H1 (cell line): ENCODE data around the gene POLG. TPM values are rescaled to one million over a fixed set of nuclear protein-coding genes. Genes with fewer than 3 reads are reported as not detected.

Experiments
- CTCF ChIA-PET: fragments of 300-600 bp; sonication (Branson Sonifier 250); formaldehyde crosslinking; loops from one replicate; lab custom pipeline; 2021; ENCODE audit not compliant: partially characterized antibody; lab: Charles Lee
- POLR2A ChIA-PET: fragments of 300-600 bp; sonication (Branson Sonifier 250); formaldehyde crosslinking; loops from one replicate; lab custom pipeline; 2021; ENCODE audit warnings: inconsistent platforms; ENCODE audit not compliant: partially characterized antibody; lab: Charles Lee
- DNase-seq, 2 experiments: peaks; one replicate each; pipeline versions ENCODE4 v3.0.0 to v3.0.0-alpha.2; 2010 to 2022; ENCODE audit warnings: low spot score in 2 of 2, low read depth in 1 of 2, mixed read lengths in 1 of 2
- FAIRE-seq: peaks from 2 replicates; lab custom pipeline; 2011; peaks lifted over from hg19 to GRCh38; lab: Jason Lieb, UNC
- H2AFZ ChIP-seq: 2 replicates; pipeline ENCODE4 v1.8.1; 2012; ENCODE audit warnings: low read length, inconsistent platforms
- H2AK5ac ChIP-seq: 2 replicates; pipeline ENCODE4 v1.6.1; 2013; ENCODE audit warnings: low read depth, low read length
- H2BK120ac ChIP-seq: replicated peaks from 2 replicates; pipeline ENCODE3; 2013; ENCODE audit warnings: low read depth, low read length, inconsistent platforms
- H2BK12ac ChIP-seq: 2 replicates; pipeline ENCODE4 v1.6.1; 2013; ENCODE audit warnings: low read depth, low read length
- H2BK15ac ChIP-seq: 2 replicates; pipeline ENCODE4 v1.6.1; 2013; ENCODE audit warnings: low read length
- H2BK20ac ChIP-seq: 2 replicates; pipeline ENCODE4 v1.6.1; 2013; ENCODE audit warnings: low read length
- H2BK5ac ChIP-seq: 2 replicates; pipeline ENCODE4 v1.6.1; 2013; ENCODE audit warnings: low read depth, low read length
- H3K14ac ChIP-seq: 2 replicates; pipeline ENCODE4 v1.6.1; 2013; ENCODE audit warnings: inconsistent platforms; ENCODE audit not compliant: insufficient read length
- H3K18ac ChIP-seq: 2 replicates; pipeline ENCODE4 v1.6.1; 2013; ENCODE audit warnings: low read length; ENCODE audit errors: extremely low read depth
- H3K23ac ChIP-seq: 2 replicates; pipeline ENCODE4 v1.6.1; 2013; ENCODE audit warnings: inconsistent platforms; ENCODE audit not compliant: insufficient read length
- H3K23me2 ChIP-seq: 2 replicates; pipeline ENCODE4 v1.6.1; 2013; ENCODE audit warnings: low read depth, low read length
- H3K27ac ChIP-seq: 2 replicates; pipeline ENCODE4 v1.6.1; 2011; ENCODE audit warnings: low read depth, low read length, inconsistent platforms
- H3K27me3 ChIP-seq, 4 experiments: replicated peaks in 1 of 4; 1 replicate in 1 of 4; 2 replicates in 3 of 4; pipeline versions ENCODE4 v1.6.1 to v1.8.1; 2011 to 2013; ENCODE audit warnings: low read length in 3 of 4, mild to moderate bottlenecking in 3 of 4, inconsistent platforms in 2 of 4, mixed read lengths in 2 of 4, moderate library complexity in 1 of 4; ENCODE audit not compliant: control insufficient read depth in 3 of 4, insufficient read depth in 3 of 4; ENCODE audit errors: extremely low read depth in 1 of 4
- H3K36me3 ChIP-seq, 4 experiments: 2 replicates each; pipeline versions ENCODE4 v1.6.1 to v1.8.1; 2011 to 2013; ENCODE audit warnings: mild to moderate bottlenecking in 4 of 4, low read length in 3 of 4, moderate library complexity in 2 of 4, control low read depth in 1 of 4, inconsistent platforms in 1 of 4; ENCODE audit not compliant: insufficient read depth in 4 of 4, control insufficient read depth in 2 of 4
- H3K4ac ChIP-seq: replicated peaks from 2 replicates; pipeline ENCODE3; 2013; ENCODE audit warnings: low read length, low read depth, mixed read lengths, inconsistent platforms; ENCODE audit not compliant: insufficient read length
- H3K4me1 ChIP-seq, 4 experiments: replicated peaks in 1 of 4; 1 replicate in 1 of 4; 2 replicates in 3 of 4; pipeline versions ENCODE4 v1.6.1 to v1.8.1; 2011 to 2013; ENCODE audit warnings: low read length in 3 of 4, inconsistent platforms in 2 of 4, mixed read lengths in 1 of 4; ENCODE audit not compliant: insufficient read depth in 4 of 4, control insufficient read depth in 3 of 4
- H3K4me2 ChIP-seq, 2 experiments: 2 replicates each; pipeline versions ENCODE4 v1.6.1 to v1.8.1; 2011 to 2013; ENCODE audit warnings: low read depth in 2 of 2, low read length in 2 of 2, control low read depth in 1 of 2, inconsistent platforms in 1 of 2, mild to moderate bottlenecking in 1 of 2; ENCODE audit not compliant: insufficient read depth in 1 of 2
- H3K4me3 ChIP-seq, 4 experiments: fragments of 200-600, 300-600 bp in 1 of 4; sonication (generic), shearing (Covaris generic), sonication (Bioruptor Twin) in 1 of 4; 2 replicates each; pipeline versions ENCODE4 v1.5.1 to v1.8.1; 2011 to 2016; ENCODE audit warnings: low read length in 4 of 4, low read depth in 3 of 4, control low read depth in 2 of 4, inconsistent platforms in 2 of 4, mild to moderate bottlenecking in 2 of 4, mixed read lengths in 1 of 4, moderate library complexity in 1 of 4; ENCODE audit not compliant: insufficient read depth in 2 of 4; ENCODE audit errors: extremely low read depth in 1 of 4
- H3K56ac ChIP-seq: replicated peaks from 2 replicates; pipeline ENCODE3; 2013; ENCODE audit warnings: low read depth, mild to moderate bottlenecking, mixed read lengths, low read length, inconsistent platforms; ENCODE audit not compliant: insufficient read length
- H3K79me1 ChIP-seq: 2 replicates; pipeline ENCODE4 v1.6.1; 2013; ENCODE audit warnings: low read depth, low read length, control low read depth
- H3K79me2 ChIP-seq, 2 experiments: 2 replicates each; pipeline versions ENCODE4 v1.6.1 to v1.8.1; 2012 to 2013; ENCODE audit warnings: low read length in 2 of 2, mild to moderate bottlenecking in 2 of 2, inconsistent platforms in 1 of 2; ENCODE audit not compliant: insufficient read depth in 2 of 2, control insufficient read depth in 1 of 2
- H3K9ac ChIP-seq, 4 experiments: replicated peaks in 1 of 4; 1 replicate in 1 of 4; 2 replicates in 3 of 4; pipeline versions ENCODE4 v1.6.1 to v1.8.1; 2011 to 2013; ENCODE audit warnings: low read depth in 3 of 4, low read length in 3 of 4, control low read depth in 2 of 4, mild to moderate bottlenecking in 2 of 4, moderate library complexity in 2 of 4, inconsistent platforms in 1 of 4; ENCODE audit errors: extremely low read depth in 1 of 4
- H3K9me3 ChIP-seq, 2 experiments: 2 replicates each; pipeline versions ENCODE4 v1.6.1 to v1.8.1; 2012 to 2013; ENCODE audit warnings: mild to moderate bottlenecking in 2 of 2, moderate library complexity in 2 of 2, control low read depth in 1 of 2, inconsistent platforms in 1 of 2, low read depth in 1 of 2, low read length in 1 of 2, mixed read lengths in 1 of 2; ENCODE audit not compliant: insufficient read depth in 2 of 2
- H4K20me1 ChIP-seq, 2 experiments: replicated peaks in 1 of 2; 2 replicates each; pipeline versions ENCODE3 to v1.8.1; 2011 to 2013; ENCODE audit warnings: inconsistent platforms in 2 of 2, low read length in 2 of 2, mild to moderate bottlenecking in 1 of 2; ENCODE audit not compliant: insufficient read depth in 2 of 2, control insufficient read depth in 1 of 2
- H4K5ac ChIP-seq: 2 replicates; pipeline ENCODE4 v1.6.1; 2013; ENCODE audit warnings: low read length, low read depth, mixed read lengths, inconsistent platforms; ENCODE audit not compliant: insufficient read length
- H4K8ac ChIP-seq: 2 replicates; pipeline ENCODE4 v1.8.0; 2013; ENCODE audit warnings: mild to moderate bottlenecking, moderate library complexity, low read length, inconsistent platforms; ENCODE audit not compliant: insufficient read depth; ENCODE audit errors: extremely low read depth
- H4K91ac ChIP-seq: replicated peaks from 2 replicates; pipeline ENCODE3; 2013; ENCODE audit warnings: low read length, mixed read lengths, inconsistent platforms; ENCODE audit not compliant: insufficient read length
- RXRA ChIP-seq: IDR thresholded peaks from 2 replicates; pipeline ENCODE4 v1.6.1; 2011; ENCODE audit warnings: low read depth, mild to moderate bottlenecking, low read length, moderate library complexity; ENCODE audit not compliant: insufficient read depth
- SUZ12 ChIP-seq: fragments of 200-600 bp; sonication (generic); IDR thresholded peaks from 2 replicates; pipeline ENCODE4 v1.6.1; 2012; ENCODE audit warnings: mild to moderate bottlenecking, inconsistent platforms, low read length, moderate library complexity, mixed read lengths
- WGBS, 2 experiments: shearing (Covaris generic) in 1 of 2; methylation state at CpG; one replicate each; pipeline versions ENCODE4 v1.1.6 to v1.1.7; 2013 to 2015; ENCODE audit warnings: low lambda C conversion rate in 2 of 2, mixed read lengths in 2 of 2, inconsistent platforms in 1 of 2, low coverage in 1 of 2, missing lambda C conversion rate in 1 of 2; ENCODE audit not compliant: insufficient replicate concordance in 2 of 2, insufficient coverage in 1 of 2, insufficient read length in 1 of 2; ENCODE audit errors: extremely low coverage in 1 of 2, missing lambda C conversion rate in 1 of 2; 5-methylcytosine and 5-hydroxymethylcytosine counted together
- polyA plus RNA-seq, 7 experiments: library from polyadenylated mRNA; depleted of rRNA in 3 of 7; stranded (reverse) in 5 of 7; unstranded in 2 of 7; fragments of >200 nt in 5 of 7; fragments of 200-250 nt in 2 of 7; gene quantifications; 1 replicate in 5 of 7; 2 replicates in 1 of 7; 4 replicates in 1 of 7; pipeline versions ENCODE4 v1.2.1 to v1.2.3, GENCODE V29; 2011 to 2013; ENCODE audit warnings: missing spikeins in 2 of 7, mixed read lengths in 2 of 7
- total RNA-seq: library from RNA; stranded (reverse); fragmentation: NEBNext Ultra II Directional; extraction: Animal tissue kit (Norgen Biotek cat#: 25700); gene quantifications from 2 replicates; pipeline ENCODE4 v1.2.1, GENCODE V29; 2021

Gene POLG
- total and polyA plus RNA-seq, 2 of the 8 experiments (the other 6 are each of a cell fraction or from before 2014, with no cell fraction given), result 14.8 to 52.3 TPM

DNA sequence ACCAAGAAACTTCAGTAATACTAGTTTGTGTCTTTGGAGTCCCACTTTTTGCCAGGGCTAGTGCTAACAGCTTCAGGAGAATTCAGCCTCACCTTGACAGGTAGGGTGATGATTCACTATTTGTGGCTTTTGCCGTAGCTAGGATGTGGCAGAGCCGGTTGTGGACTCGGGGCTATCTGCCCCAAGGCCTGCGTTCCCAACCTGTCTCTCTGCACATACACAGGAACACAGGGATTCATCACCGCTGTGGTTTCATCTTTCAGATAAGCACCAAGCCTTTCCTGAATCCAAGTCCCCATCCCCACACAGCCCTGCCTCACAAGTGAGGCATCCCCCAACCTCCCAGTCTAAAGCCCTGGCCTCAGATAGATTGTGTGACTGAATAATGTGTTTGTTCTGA is 45.2 kb upstream of the POLG start:
- FAIRE-seq (no peak), DNase-seq (no peak)
- H3K23ac ChIP-seq, result no peak overlapping the region
- H3K56ac ChIP-seq, result no peak overlapping the region
- no peak overlapping the region for H4K8ac ChIP-seq
- H2AFZ ChIP-seq, result no peak overlapping the region
- H3K18ac ChIP-seq, result no peak overlapping the region
- no peak overlapping the region for H2BK20ac ChIP-seq
- 0 out of 2 replicates have a peak overlapping the region, but pooled peaks have one; percentile 20 for H2BK15ac ChIP-seq
- peaks cover 79 to 99% (median 89%) of the 10 kb centered on the region in 4 experiments for H3K27me3 ChIP-seq
- no peak overlapping the region for H3K9ac ChIP-seq
- no peak overlapping the region for H4K91ac ChIP-seq
- peaks cover 21 to 47% (median 34%) of the 10 kb centered on the region in 4 experiments for H3K4me1 ChIP-seq
- H2BK120ac ChIP-seq, result no peak overlapping the region
- CTCF ChIA-PET, result interaction anchor here (0.8 to 6.6 kb wide), 5 partner anchors 39 to 113 kb away, joined by 3 to 62 read pairs (median 4); no protein-coding TSS in a partner anchor
- H2BK12ac ChIP-seq, result peak overlapping the region; percentile 35; the same call in 1 of the 2 replicates
- H3K4me2 ChIP-seq, result peak overlapping the region in 1 of 2 experiments; percentile 77; a peak in 2 of 4 replicates
- H4K5ac ChIP-seq, result no peak overlapping the region
- 25% methylated on average over 5 of the region's 5 CpGs; no CpG with 5 or more reads in 1 of the 2 experiments for WGBS, 2 experiments
- H3K79me1 ChIP-seq, result no peaks in the 10 kb centered on the region
- H3K23me2 ChIP-seq, result peaks cover 9% of the 10 kb centered on the region; the same call in 1 of the 2 replicates
- H3K4ac ChIP-seq, result no peak overlapping the region
- TF ChIP-seq SUZ12 (peak; percentile 77; the same call in 1 of the 2 replicates), RXRA (no peak)
- no peak overlapping the region for H2AK5ac ChIP-seq
- peaks cover 0 to 8% (median 0%) of the 10 kb centered on the region in 4 experiments; a peak in 1 of 8 replicates for H3K36me3 ChIP-seq
- peaks cover 2 to 7% of the 10 kb centered on the region in 2 experiments for H4K20me1 ChIP-seq
- H3K79me2 ChIP-seq, result no peaks in the 10 kb centered on the region
- no peak overlapping the region for H3K27ac ChIP-seq
- POLR2A ChIA-PET, result interaction anchor here (0.7 to 4.0 kb wide), 5 partner anchors 9 to 28 kb away, joined by 3 to 28 read pairs (median 9); no protein-coding TSS in a partner anchor
- peak overlapping the region in 2 of 4 experiments; percentile 4 to 55; a peak in 4 of 8 replicates for H3K4me3 ChIP-seq
- no peaks in the 10 kb centered on the region for H3K9me3 ChIP-seq
- no peak overlapping the region for H2BK5ac ChIP-seq
- H3K14ac ChIP-seq, result no peak overlapping the region
